Measurements from ENCODE around the gene CACNA1A. TPM values are rescaled to one million over a fixed set of nuclear protein-coding genes. Genes with fewer than 3 reads are reported as not detected.
A peak's percentile ranks its signal among the peaks of the same experiment; 100 is the strongest.

The CACNA1A gene
- total and polyA plus RNA-seq, 2 of the 4 experiments (the other 2 are of a cell fraction), result 5.9 to 15.0 TPM

DNA sequence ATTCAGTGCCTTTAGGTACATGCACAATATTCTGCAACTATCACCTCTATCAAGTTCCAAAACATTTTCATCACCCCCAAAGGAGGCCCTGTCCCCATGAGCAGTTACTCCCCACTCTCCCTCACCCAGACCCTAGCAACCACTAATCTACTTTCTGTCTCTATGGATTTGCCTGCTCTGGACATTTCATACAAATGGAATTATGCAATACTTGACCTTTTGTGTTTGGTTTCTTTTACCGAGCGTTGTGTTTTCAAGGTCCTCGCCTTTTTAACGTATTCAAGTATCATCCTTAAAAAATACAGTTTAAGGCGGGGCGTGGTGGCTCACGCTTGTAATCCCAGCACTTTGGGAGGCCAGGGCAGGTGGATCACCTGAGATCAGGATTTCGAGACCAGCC is 196.4 kb downstream of the CACNA1A start:
- no TSS peak for BruUV-seq (replicated peaks)
- in situ Hi-C loops (cut with MboI; ENCODE audit: low sequenced_read_pairs), result no loop called here

More for the DNA sequence above, 196.4 kb downstream of the CACNA1A start:
- H4K8ac ChIP-seq (ENCODE audit: low read depth in 2 of 2, low read length in 2 of 2), result no peak overlapping the region
- H2AK9ac ChIP-seq (replicated peaks; ENCODE audit: low read depth, low read length, poor library complexity), result no peak overlapping the region
- WGBS, 2 experiments (ENCODE audit: extremely low coverage in 2 of 2, insufficient read length in 1 of 2), result 58% methylated on average over 5 of the region's 8 CpGs; no CpG with 5 or more reads in 1 of the 2 experiments
- H2AK5ac ChIP-seq (ENCODE audit: low read depth, low read length), result no peak overlapping the region
- H3K27me3 ChIP-seq (ENCODE audit: control insufficient read depth, insufficient read depth, low read length), result no peaks in the 10 kb centered on the region
- no peak overlapping the region for H3K18ac ChIP-seq (ENCODE audit: low read depth, low read length)
- no peak overlapping the region for H2AFZ ChIP-seq (replicated peaks; ENCODE audit: low read length, poor library complexity)
- no peak overlapping the region for H4K91ac ChIP-seq (ENCODE audit: insufficient read depth, low read depth, low read length)
- no peak overlapping the region for H2BK5ac ChIP-seq (ENCODE audit: low read depth, low read length, poor library complexity, severe bottlenecking)
- no peak overlapping the region for H4K5ac ChIP-seq (ENCODE audit: low read depth, low read length)
- TF ChIP-seq, protein P1, sequence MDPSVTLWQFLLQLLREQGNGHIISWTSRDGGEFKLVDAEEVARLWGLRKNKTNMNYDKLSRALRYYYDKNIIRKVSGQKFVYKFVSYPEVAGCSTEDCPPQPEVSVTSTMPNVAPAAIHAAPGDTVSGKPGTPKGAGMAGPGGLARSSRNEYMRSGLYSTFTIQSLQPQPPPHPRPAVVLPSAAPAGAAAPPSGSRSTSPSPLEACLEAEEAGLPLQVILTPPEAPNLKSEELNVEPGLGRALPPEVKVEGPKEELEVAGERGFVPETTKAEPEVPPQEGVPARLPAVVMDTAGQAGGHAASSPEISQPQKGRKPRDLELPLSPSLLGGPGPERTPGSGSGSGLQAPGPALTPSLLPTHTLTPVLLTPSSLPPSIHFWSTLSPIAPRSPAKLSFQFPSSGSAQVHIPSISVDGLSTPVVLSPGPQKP (IDR thresholded peaks at IDR 0.05; ENCODE audit: borderline replicate concordance, low read depth, low read length), result no peak
- TF ChIP-seq RFX5 (IDR thresholded peaks at IDR 0.05; ENCODE audit: low read depth, low read length) (no peak), CEBPB (IDR thresholded peaks at IDR 0.05; ENCODE audit: low read depth, low read length) (0 out of 2 replicates have a peak, but pooled peaks have one; percentile 6), RAD21 (IDR thresholded peaks at IDR 0.05; ENCODE audit: low read length) (no peak), RCOR1 (IDR thresholded peaks at IDR 0.05; ENCODE audit: insufficient replicate concordance, low read length) (no peak), POLR2A (IDR thresholded peaks at IDR 0.05; ENCODE audit: low read depth, low read length) (no peak), FOS (IDR thresholded peaks at IDR 0.05; ENCODE audit: low read depth, low read length) (no peak), MAZ (IDR thresholded peaks at IDR 0.05; ENCODE audit: borderline replicate concordance, low read depth, low read length) (no peak)
- no peak for ATAC-seq (ENCODE audit: low read depth)
- no peaks in the 10 kb centered on the region for H3K9me3 ChIP-seq (ENCODE audit: control insufficient read depth, insufficient read depth, low read length)
- no peaks in the 10 kb centered on the region for H4K20me1 ChIP-seq (ENCODE audit: insufficient read depth, low read length)
- no peaks in the 10 kb centered on the region for H3K79me1 ChIP-seq (ENCODE audit: low read depth in 1 of 2, low read length in 2 of 2)
- H3K56ac ChIP-seq (ENCODE audit: extremely low read depth, insufficient read depth, low read length), result no peak overlapping the region
- no peak overlapping the region for H2BK15ac ChIP-seq (ENCODE audit: low read depth, low read length)
- H3K9me1 ChIP-seq (ENCODE audit: insufficient read depth, low read length), result no peaks in the 10 kb centered on the region
- no peak overlapping the region for H2BK120ac ChIP-seq (ENCODE audit: low read depth, low read length)
- dilution Hi-C loops (cut with HindIII; ENCODE audit: low sequenced_read_pairs, unreplicated experiment), result no loop called here
- H2BK20ac ChIP-seq (ENCODE audit: low read depth, low read length), result no peak overlapping the region
- H3K36me3 ChIP-seq (ENCODE audit: control insufficient read depth, insufficient read depth, low read length), result peaks cover 4% of the 10 kb centered on the region; the same call in 1 of the 2 replicates
- no peak overlapping the region for H3K9ac ChIP-seq (ENCODE audit: low read depth, low read length)
- CTCF ChIA-PET, result interaction anchor here (0.7 kb wide), 1 partner anchor 25 kb away, joined by 3 read pairs; no protein-coding TSS in a partner anchor
- no peak overlapping the region for H3K4me2 ChIP-seq (ENCODE audit: low read depth, low read length)
- no peak overlapping the region for H3K4ac ChIP-seq (ENCODE audit: low read depth, low read length)
- H3K27ac ChIP-seq (ENCODE audit: insufficient read depth, low read length), result no peak overlapping the region
- no peak overlapping the region for H3K14ac ChIP-seq (replicated peaks; ENCODE audit: low read depth, low read length)
- no peaks in the 10 kb centered on the region for H3K4me1 ChIP-seq (ENCODE audit: control insufficient read depth, insufficient read depth, low read length)
- intact Hi-C loops (cut with micrococcal nuclease), result no loop called here
- H3K23ac ChIP-seq (ENCODE audit: low read depth, low read length), result no peak overlapping the region
- POLR2A ChIA-PET (ENCODE audit: unreplicated experiment), result no interaction called here
- no peak for DNase-seq
- no peak overlapping the region for H3K4me3 ChIP-seq (ENCODE audit: insufficient read depth, low read depth, low read length)

Measured in IMR-90 (cell line).